Thymus (tissue), 11 donors: Measurements from ENCODE around the gene ATE1. TPM values are rescaled to one million over a fixed set of nuclear protein-coding genes. Genes with fewer than 3 reads are reported as not detected.

Experiments used
- DNase-seq, 9 donors: peaks; one replicate each; pipeline ENCODE4 v3.0.0-alpha.2; 2013; ENCODE audit warnings: low spot score in 9 of 9, low read depth in 6 of 9, missing footprints in 1 of 9
- H3K27ac ChIP-seq, 2 donors: one replicate each; pipeline ENCODE4 v1.5.1; 2013; ENCODE audit warnings: control low read depth in 1 of 2, low read depth in 1 of 2, low read length in 1 of 2, mild to moderate bottlenecking in 1 of 2, moderate library complexity in 1 of 2
- H3K27me3 ChIP-seq, 2 donors: one replicate each; pipeline ENCODE4 v1.5.1; 2013; ENCODE audit warnings: low read length in 1 of 2; ENCODE audit not compliant: control insufficient read depth in 2 of 2, insufficient read depth in 1 of 2
- H3K36me3 ChIP-seq, 2 donors: one replicate each; pipeline ENCODE4 v1.5.1; 2013; ENCODE audit warnings: low read length in 1 of 2, mild to moderate bottlenecking in 1 of 2, moderate library complexity in 1 of 2; ENCODE audit not compliant: control insufficient read depth in 2 of 2, insufficient read depth in 2 of 2
- H3K4me1 ChIP-seq, 2 donors: one replicate each; pipeline ENCODE4 v1.5.1; 2013; ENCODE audit warnings: low read length in 2 of 2; ENCODE audit not compliant: control insufficient read depth in 2 of 2, insufficient read depth in 2 of 2
- H3K4me3 ChIP-seq, 2 donors: one replicate each; pipeline ENCODE4 v1.5.1; 2013; ENCODE audit warnings: low read length in 2 of 2, control low read depth in 1 of 2, mild to moderate bottlenecking in 1 of 2
- H3K9me3 ChIP-seq, 2 donors: one replicate each; pipeline ENCODE4 v1.5.1; 2013; ENCODE audit warnings: low read length in 1 of 2, mild to moderate bottlenecking in 1 of 2; ENCODE audit not compliant: control insufficient read depth in 2 of 2, insufficient read depth in 1 of 2
- WGBS: extraction: QIAGEN DNeasy Blood & Tissue Kit; methylation state at CpG from one replicate; pipeline ENCODE4 v1.1.7; 2013; 5-methylcytosine and 5-hydroxymethylcytosine counted together
- polyA plus RNA-seq: library from polyadenylated mRNA; stranded (reverse); fragments of 200-250 nt; gene quantifications from one replicate; pipeline ENCODE4 v1.2.3, GENCODE V29; 2013
- total RNA-seq: library from RNA; stranded (reverse); fragments of 120-200 nt; gene quantifications from one replicate; pipeline ENCODE4 v1.2.4, GENCODE V29; 2013
- donor health status: healthy.

Gene ATE1
- total and polyA plus RNA-seq, 2 donors: 12.0 to 26.3 TPM

- Histone ChIP-seq H3K36me3 (peaks cover 0 to 6% of the 10 kb centered on the region in 2 donors), H3K27ac (no peak overlapping the region), H3K4me1 (no peaks in the 10 kb centered on the region), H3K9me3 (no peaks in the 10 kb centered on the region), H3K27me3 (peaks cover 5 to 24% of the 10 kb centered on the region in 2 donors), H3K4me3 (no peak overlapping the region)
- WGBS: 98% methylated on average over 4 of the region's 4 CpGs
- no peak for DNase-seq
Observed at GRCh38 chr10:121739114-121739513, 188.7 kb downstream of the ATE1 start.

GRCh38 chr10:121736315-121737130 is 191.3 kb downstream of the ATE1 start:
- Histone ChIP-seq H3K36me3 (peaks cover 0 to 5% of the 10 kb centered on the region in 2 donors), H3K27ac (no peak overlapping the region), H3K4me1 (no peaks in the 10 kb centered on the region), H3K4me3 (no peak overlapping the region), H3K27me3 (peaks cover 5 to 24% of the 10 kb centered on the region in 2 donors), H3K9me3 (no peaks in the 10 kb centered on the region)
- no peak for DNase-seq
- WGBS: 55% methylated on average over 13 of the region's 13 CpGs

GRCh38 chr10:121735263-121735662 is 192.6 kb downstream of the ATE1 start:
- Histone ChIP-seq H3K27ac (no peak overlapping the region), H3K27me3 (peaks cover 5 to 24% of the 10 kb centered on the region in 2 donors), H3K4me1 (no peaks in the 10 kb centered on the region), H3K36me3 (no peaks in the 10 kb centered on the region), H3K9me3 (no peaks in the 10 kb centered on the region), H3K4me3 (no peak overlapping the region)
- no peak for DNase-seq
- 88% methylated on average over 13 of the region's 13 CpGs for WGBS

GRCh38 chr10:121734589-121735045 is 193.2 kb downstream of the ATE1 start:
- H3K27ac ChIP-seq: no peak overlapping the region
- no peaks in the 10 kb centered on the region for H3K9me3 ChIP-seq
- WGBS: 40% methylated on average over 11 of the region's 11 CpGs
- peak in 2 of 9 donors; percentile 5 to 22 for DNase-seq
- no peak overlapping the region for H3K4me3 ChIP-seq
- H3K27me3 ChIP-seq: peaks cover 5 to 24% of the 10 kb centered on the region in 2 donors
- no peaks in the 10 kb centered on the region for H3K36me3 ChIP-seq
- H3K4me1 ChIP-seq: no peaks in the 10 kb centered on the region

- peaks cover 5 to 24% of the 10 kb centered on the region in 2 donors for H3K27me3 ChIP-seq
- no peak overlapping the region for H3K27ac ChIP-seq
- no peaks in the 10 kb centered on the region for H3K9me3 ChIP-seq
- 89% methylated on average over 16 of the region's 16 CpGs for WGBS
- no peak overlapping the region for H3K4me3 ChIP-seq
- DNase-seq: no peak
- H3K4me1 ChIP-seq: no peaks in the 10 kb centered on the region
- H3K36me3 ChIP-seq: no peaks in the 10 kb centered on the region
Observed at GRCh38 chr10:121732656-121733445, 195.0 kb downstream of the ATE1 start.

GRCh38 chr10:121732172-121732571 is 195.7 kb downstream of the ATE1 start:
- no peaks in the 10 kb centered on the region for H3K9me3 ChIP-seq
- H3K4me1 ChIP-seq: no peaks in the 10 kb centered on the region
- H3K27me3 ChIP-seq: peaks cover 3 to 24% of the 10 kb centered on the region in 2 donors
- DNase-seq: no peak
- whole genome bisulfite sequencing: 90% methylated on average over 3 of the region's 3 CpGs
- no peak overlapping the region for H3K27ac ChIP-seq
- no peak overlapping the region for H3K4me3 ChIP-seq
- no peaks in the 10 kb centered on the region for H3K36me3 ChIP-seq

- no peaks in the 10 kb centered on the region for H3K9me3 ChIP-seq
- H3K36me3 ChIP-seq: no peaks in the 10 kb centered on the region
- no peaks in the 10 kb centered on the region for H3K4me1 ChIP-seq
- no peak overlapping the region for H3K4me3 ChIP-seq
- no peaks in the 10 kb centered on the region for H3K27me3 ChIP-seq
- no peak overlapping the region for H3K27ac ChIP-seq
- no peak for DNase-seq
Observed at GRCh38 chr10:121724282-121724681, 203.5 kb downstream of the ATE1 start.

GRCh38 chr10:121722665-121723064 is 205.2 kb downstream of the ATE1 start:
- H3K4me3 ChIP-seq: no peak overlapping the region
- no peak overlapping the region for H3K27ac ChIP-seq
- 94% methylated on average over 3 of the region's 3 CpGs for WGBS
- no peaks in the 10 kb centered on the region for H3K4me1 ChIP-seq
- no peaks in the 10 kb centered on the region for H3K9me3 ChIP-seq
- no peaks in the 10 kb centered on the region for H3K36me3 ChIP-seq
- DNase-seq: no peak
- H3K27me3 ChIP-seq: no peaks in the 10 kb centered on the region

GRCh38 chr10:121721257-121721656 is 206.6 kb downstream of the ATE1 start:
- no peak for DNase-seq
- Histone ChIP-seq H3K4me3 (no peak overlapping the region), H3K27me3 (no peaks in the 10 kb centered on the region), H3K27ac (no peak overlapping the region), H3K4me1 (no peaks in the 10 kb centered on the region), H3K9me3 (no peaks in the 10 kb centered on the region), H3K36me3 (no peaks in the 10 kb centered on the region)
- 95% methylated on average over 4 of the region's 4 CpGs for WGBS
